K562 (cell line): ENCODE data around the gene MED15. TPM values are rescaled to one million over a fixed set of nuclear protein-coding genes. Genes with fewer than 3 reads are reported as not detected.

Source experiments
- BRCA1 ChIP-seq, 2 experiments: fragments of 450-650 bp in 1 of 2; sonication (generic) in 1 of 2; formaldehyde crosslinking in 1 of 2; IDR thresholded peaks; 2 replicates each; pipeline versions ENCODE4 v1.5.0 to v1.6.1; 2017 to 2020; ENCODE audit warnings: mild to moderate bottlenecking in 1 of 2, missing genetic modification reagents in 1 of 2
- CC2D1A ChIP-seq: fragments of 450-650 bp; IDR thresholded peaks from 2 replicates; pipeline ENCODE4 v1.6.1; 2017; ENCODE audit warnings: mild to moderate bottlenecking
- CHCHD3 ChIP-seq: fragments of 250-450 bp; sonication (Bioruptor Pico); IDR thresholded peaks from 2 replicates; pipeline ENCODE4 v2.1.2; 2022; ENCODE audit warnings: mild to moderate bottlenecking
- ELF1 ChIP-seq: fragments of 200-800 bp; sonication (Bioruptor generic); IDR thresholded peaks from 2 replicates; pipeline ENCODE4 v1.6.1; 2016; ENCODE audit warnings: missing genetic modification characterization, missing compliant biosample characterization
- HNRNPLL ChIP-seq: fragments of 200-400 bp; formaldehyde crosslinking; IDR thresholded peaks from 2 replicates; pipeline ENCODE4 v1.6.1; 2017; ENCODE audit warnings: low read length, low read depth, mild to moderate bottlenecking; ENCODE audit not compliant: poor library complexity, severe bottlenecking
- IRF2 ChIP-seq: sonication (generic); formaldehyde crosslinking; IDR thresholded peaks from 2 replicates; pipeline ENCODE4 v1.8.1; 2022; ENCODE audit warnings: mild to moderate bottlenecking, missing genetic modification reagents
- NCOA1 ChIP-seq: fragments of 450-650 bp; IDR thresholded peaks from 2 replicates; pipeline ENCODE4 v1.6.1; 2016; ENCODE audit warnings: low read depth
- NCOR1 ChIP-seq: fragments of 450-650 bp; IDR thresholded peaks from 2 replicates; pipeline ENCODE4 v1.6.1; 2016; ENCODE audit warnings: mild to moderate bottlenecking, moderate library complexity
- NFYB ChIP-seq: IDR thresholded peaks from 2 replicates; pipeline ENCODE4 v1.6.1; 2011; ENCODE audit warnings: mild to moderate bottlenecking, moderate library complexity; ENCODE audit not compliant: insufficient read length; ENCODE audit errors: extremely low read depth
- PCBP2 ChIP-seq: fragments of 200-400 bp; formaldehyde crosslinking; IDR thresholded peaks from 2 replicates; pipeline ENCODE4 v1.6.1; 2018; ENCODE audit warnings: low read length, low read depth, mild to moderate bottlenecking, moderate library complexity; ENCODE audit not compliant: poor library complexity, severe bottlenecking
- PRMT5 ChIP-seq: sonication (generic); formaldehyde crosslinking; IDR thresholded peaks from 2 replicates; pipeline ENCODE4 v1.5.0; 2020; ENCODE audit warnings: missing genetic modification reagents
- SMC3 ChIP-seq: conservative IDR thresholded peaks from 2 replicates; pipeline ENCODE4 v1.6.1; 2011; ENCODE audit warnings: low read depth, low read length, improper control_type of control experiment; ENCODE audit not compliant: insufficient read depth
- TAF9B ChIP-seq: fragments of 450-650 bp; IDR thresholded peaks from 2 replicates; pipeline ENCODE4 v1.6.1; 2018; ENCODE audit warnings: mild to moderate bottlenecking; ENCODE audit not compliant: partially characterized antibody
- TAL1 ChIP-seq: fragments of 450-650 bp; IDR thresholded peaks from 2 replicates; pipeline ENCODE4 v1.6.1; 2016; ENCODE audit warnings: mild to moderate bottlenecking
- TBL1XR1 ChIP-seq, 2 experiments: IDR thresholded peaks; 2 replicates each; pipeline ENCODE4 v1.6.1; 2012; ENCODE audit warnings: improper control_type of control experiment in 2 of 2, low read length in 2 of 2, mild to moderate bottlenecking in 1 of 2
- ZNF253 ChIP-seq: fragments of 250-450 bp; sonication (Bioruptor Pico); conservative IDR thresholded peaks from 2 replicates; pipeline ENCODE4 v1.6.1; 2021; ENCODE audit warnings: mild to moderate bottlenecking
- polyA plus RNA-seq, 8 experiments: library from polyadenylated mRNA; depleted of rRNA in 4 of 8; stranded (reverse) in 5 of 8; unstranded in 3 of 8; fragments of >200 nt; fragmentation: Nextera tagmentation in 2 of 8; fragmentation: Illumina TruSeq in 1 of 8; extraction: Ambion mirVana in 2 of 8; extraction: Trizol in 1 of 8; gene quantifications; 2 replicates each; pipeline versions ENCODE4 v1.2.1 to v1.2.3, GENCODE V29; 2011 to 2014; ENCODE audit warnings: inconsistent platforms in 1 of 8, missing spikeins in 1 of 8
- total RNA-seq, 7 experiments: library from RNA; depleted of rRNA in 6 of 7; stranded (reverse); fragments of >200 nt in 6 of 7; fragmentation: Illumina TruSeq in 2 of 7; extraction: Trizol in 2 of 7; gene quantifications; 2 replicates each; pipeline versions ENCODE4 v1.2.1 to v1.2.3, GENCODE V29; 2011 to 2021; ENCODE audit warnings: low replicate concordance in 1 of 7
- TF ChIP-seq, protein P1 (sequence below): fragments of 250-450 bp; sonication (Bioruptor Pico); IDR thresholded peaks from 2 replicates; pipeline ENCODE4 v1.5.0; 2020; ENCODE audit warnings: mild to moderate bottlenecking
- TF ChIP-seq, protein P2 (sequence below), 2 experiments: fragments of 450-650 bp; IDR thresholded peaks; 2 replicates each; pipeline ENCODE4 v1.6.1; 2018; ENCODE audit warnings: mild to moderate bottlenecking in 2 of 2, low read depth in 1 of 2; ENCODE audit not compliant: partially characterized antibody in 2 of 2

Gene MED15
- total and polyA plus RNA-seq, 9 of the 15 experiments (the other 6 are each of a cell fraction or from before 2014, with no cell fraction given) = 4.0 to 271 (median 60.1) TPM

DNA sequence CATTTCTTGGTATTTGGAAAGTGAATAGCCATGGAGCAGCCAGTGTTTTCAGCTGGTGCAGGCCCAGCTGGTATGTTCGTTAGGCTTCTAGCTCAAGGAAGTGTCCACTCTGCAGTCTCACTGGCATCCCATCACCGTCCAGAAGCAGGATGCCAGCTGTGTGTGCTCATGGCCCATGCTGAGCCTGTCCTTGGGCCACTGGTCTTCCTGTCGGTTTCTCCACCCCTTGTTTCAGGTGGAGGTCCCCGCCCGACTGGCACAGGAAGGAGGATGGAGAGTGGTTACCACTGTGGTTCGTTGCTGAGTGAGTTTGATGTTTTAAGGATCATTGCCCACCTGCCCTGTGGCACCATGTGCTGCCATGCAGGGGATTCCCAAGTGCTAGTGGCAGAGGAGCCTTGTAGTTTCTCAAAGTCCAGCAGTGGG lies 63.7 kb downstream of the MED15 start (continued):
- TF ChIP-seq IRF2 (peak; percentile 86; the same call in 1 of the 2 replicates), CC2D1A (no peak), BRCA1 (IDR thresholded peaks at IDR 0.05) (no peak), BRCA1 (CRISPR knock-in tag; IDR thresholded peaks at IDR 0.05) (peak; percentile 96; the same call in 1 of the 2 replicates), ELF1 (no peak), TAF9B (no peak), PCBP2 (no peak), PRMT5 (peak; percentile 14; the same call in 1 of the 2 replicates), HNRNPLL (peak; percentile 41), TAL1 (no peak), CHCHD3 (CRISPR knock-in tag) (no peak), NCOR1 (no peak), ZNF253 (CRISPR knock-in tag) (no peak), NFYB (no peak), SMC3 (no peak), TBL1XR1 (IDR thresholded peaks at IDR 0.05; ENCODE audit: low read length in 2 of 2) (no peak), NCOA1 (no peak)
- TF ChIP-seq, protein P1, sequence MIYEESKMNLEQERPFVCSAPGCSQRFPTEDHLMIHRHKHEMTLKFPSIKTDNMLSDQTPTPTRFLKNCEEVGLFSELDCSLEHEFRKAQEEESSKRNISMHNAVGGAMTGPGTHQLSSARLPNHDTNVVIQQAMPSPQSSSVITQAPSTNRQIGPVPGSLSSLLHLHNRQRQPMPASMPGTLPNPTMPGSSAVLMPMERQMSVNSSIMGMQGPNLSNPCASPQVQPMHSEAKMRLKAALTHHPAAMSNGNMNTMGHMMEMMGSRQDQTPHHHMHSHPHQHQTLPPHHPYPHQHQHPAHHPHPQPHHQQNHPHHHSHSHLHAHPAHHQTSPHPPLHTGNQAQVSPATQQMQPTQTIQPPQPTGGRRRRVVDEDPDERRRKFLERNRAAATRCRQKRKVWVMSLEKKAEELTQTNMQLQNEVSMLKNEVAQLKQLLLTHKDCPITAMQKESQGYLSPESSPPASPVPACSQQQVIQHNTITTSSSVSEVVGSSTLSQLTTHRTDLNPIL (CRISPR knock-in tag) = no peak
- TF ChIP-seq, protein P2, sequence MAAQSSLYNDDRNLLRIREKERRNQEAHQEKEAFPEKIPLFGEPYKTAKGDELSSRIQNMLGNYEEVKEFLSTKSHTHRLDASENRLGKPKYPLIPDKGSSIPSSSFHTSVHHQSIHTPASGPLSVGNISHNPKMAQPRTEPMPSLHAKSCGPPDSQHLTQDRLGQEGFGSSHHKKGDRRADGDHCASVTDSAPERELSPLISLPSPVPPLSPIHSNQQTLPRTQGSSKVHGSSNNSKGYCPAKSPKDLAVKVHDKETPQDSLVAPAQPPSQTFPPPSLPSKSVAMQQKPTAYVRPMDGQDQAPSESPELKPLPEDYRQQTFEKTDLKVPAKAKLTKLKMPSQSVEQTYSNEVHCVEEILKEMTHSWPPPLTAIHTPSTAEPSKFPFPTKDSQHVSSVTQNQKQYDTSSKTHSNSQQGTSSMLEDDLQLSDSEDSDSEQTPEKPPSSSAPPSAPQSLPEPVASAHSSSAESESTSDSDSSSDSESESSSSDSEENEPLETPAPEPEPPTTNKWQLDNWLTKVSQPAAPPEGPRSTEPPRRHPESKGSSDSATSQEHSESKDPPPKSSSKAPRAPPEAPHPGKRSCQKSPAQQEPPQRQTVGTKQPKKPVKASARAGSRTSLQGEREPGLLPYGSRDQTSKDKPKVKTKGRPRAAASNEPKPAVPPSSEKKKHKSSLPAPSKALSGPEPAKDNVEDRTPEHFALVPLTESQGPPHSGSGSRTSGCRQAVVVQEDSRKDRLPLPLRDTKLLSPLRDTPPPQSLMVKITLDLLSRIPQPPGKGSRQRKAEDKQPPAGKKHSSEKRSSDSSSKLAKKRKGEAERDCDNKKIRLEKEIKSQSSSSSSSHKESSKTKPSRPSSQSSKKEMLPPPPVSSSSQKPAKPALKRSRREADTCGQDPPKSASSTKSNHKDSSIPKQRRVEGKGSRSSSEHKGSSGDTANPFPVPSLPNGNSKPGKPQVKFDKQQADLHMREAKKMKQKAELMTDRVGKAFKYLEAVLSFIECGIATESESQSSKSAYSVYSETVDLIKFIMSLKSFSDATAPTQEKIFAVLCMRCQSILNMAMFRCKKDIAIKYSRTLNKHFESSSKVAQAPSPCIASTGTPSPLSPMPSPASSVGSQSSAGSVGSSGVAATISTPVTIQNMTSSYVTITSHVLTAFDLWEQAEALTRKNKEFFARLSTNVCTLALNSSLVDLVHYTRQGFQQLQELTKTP (IDR thresholded peaks at IDR 0.05; ENCODE audit: low read depth in 1 of 2, partially characterized antibody in 2 of 2) = no peak
